HFFc6 (cell line): ENCODE results near the gene SDS. TPM values are rescaled to one million over a fixed set of nuclear protein-coding genes. Genes with fewer than 3 reads are reported as not detected.

Source experiments
- DNase-seq: peaks from one replicate; pipeline ENCODE4 v3.0.0-alpha.2; 2018
- H3K27ac Mint-ChIP-seq: 2 replicates; pipeline ENCODE4 v1.8.0; 2020; ENCODE audit warnings: mild to moderate bottlenecking, mixed read lengths
- H3K27me3 Mint-ChIP-seq: 2 replicates; pipeline ENCODE4 v1.8.0; 2021; ENCODE audit warnings: mild to moderate bottlenecking, moderate library complexity, mixed read lengths; ENCODE audit not compliant: insufficient read depth
- H3K36me3 Mint-ChIP-seq: 2 replicates; pipeline ENCODE4 v1.8.0; 2021; ENCODE audit warnings: low read depth, mixed read lengths
- H3K4me1 Mint-ChIP-seq: 2 replicates; pipeline ENCODE4 v1.8.0; 2020; ENCODE audit warnings: low read depth, mixed read lengths
- H3K4me3 Mint-ChIP-seq: 2 replicates; pipeline ENCODE4 v1.8.0; 2020; ENCODE audit warnings: mild to moderate bottlenecking, moderate library complexity, mixed read lengths
- H3K9me3 Mint-ChIP-seq: 2 replicates; pipeline ENCODE4 v1.8.0; 2020; ENCODE audit warnings: mild to moderate bottlenecking, mixed read lengths
- long read RNA-seq: library from polyadenylated mRNA; unstranded; transcript quantifications from one replicate; pipeline ENCODE4 v2.0.0, GENCODE V29; 2019
- total RNA-seq, 6 experiments: library from RNA; stranded (reverse); fragmentation: NEBNext Ultra II Directional; extraction: Animal tissue kit (Norgen Biotek cat#: 25700); gene quantifications; 2 replicates in 1 of 6; 3 replicates in 5 of 6; pipeline ENCODE4 v1.2.3, GENCODE V29; 2021
- TF ChIP-seq, protein P1 (sequence below): fragments of 200-600 bp; sonication (generic); IDR thresholded peaks from 2 replicates; pipeline ENCODE4 v1.5.0; 2021; ENCODE audit warnings: antibody characterized with exemption, mild to moderate bottlenecking

SDS gene, protein sequence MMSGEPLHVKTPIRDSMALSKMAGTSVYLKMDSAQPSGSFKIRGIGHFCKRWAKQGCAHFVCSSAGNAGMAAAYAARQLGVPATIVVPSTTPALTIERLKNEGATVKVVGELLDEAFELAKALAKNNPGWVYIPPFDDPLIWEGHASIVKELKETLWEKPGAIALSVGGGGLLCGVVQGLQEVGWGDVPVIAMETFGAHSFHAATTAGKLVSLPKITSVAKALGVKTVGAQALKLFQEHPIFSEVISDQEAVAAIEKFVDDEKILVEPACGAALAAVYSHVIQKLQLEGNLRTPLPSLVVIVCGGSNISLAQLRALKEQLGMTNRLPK
- not detected for total RNA-seq
- long read RNA-seq, result 0 reads

DNA sequence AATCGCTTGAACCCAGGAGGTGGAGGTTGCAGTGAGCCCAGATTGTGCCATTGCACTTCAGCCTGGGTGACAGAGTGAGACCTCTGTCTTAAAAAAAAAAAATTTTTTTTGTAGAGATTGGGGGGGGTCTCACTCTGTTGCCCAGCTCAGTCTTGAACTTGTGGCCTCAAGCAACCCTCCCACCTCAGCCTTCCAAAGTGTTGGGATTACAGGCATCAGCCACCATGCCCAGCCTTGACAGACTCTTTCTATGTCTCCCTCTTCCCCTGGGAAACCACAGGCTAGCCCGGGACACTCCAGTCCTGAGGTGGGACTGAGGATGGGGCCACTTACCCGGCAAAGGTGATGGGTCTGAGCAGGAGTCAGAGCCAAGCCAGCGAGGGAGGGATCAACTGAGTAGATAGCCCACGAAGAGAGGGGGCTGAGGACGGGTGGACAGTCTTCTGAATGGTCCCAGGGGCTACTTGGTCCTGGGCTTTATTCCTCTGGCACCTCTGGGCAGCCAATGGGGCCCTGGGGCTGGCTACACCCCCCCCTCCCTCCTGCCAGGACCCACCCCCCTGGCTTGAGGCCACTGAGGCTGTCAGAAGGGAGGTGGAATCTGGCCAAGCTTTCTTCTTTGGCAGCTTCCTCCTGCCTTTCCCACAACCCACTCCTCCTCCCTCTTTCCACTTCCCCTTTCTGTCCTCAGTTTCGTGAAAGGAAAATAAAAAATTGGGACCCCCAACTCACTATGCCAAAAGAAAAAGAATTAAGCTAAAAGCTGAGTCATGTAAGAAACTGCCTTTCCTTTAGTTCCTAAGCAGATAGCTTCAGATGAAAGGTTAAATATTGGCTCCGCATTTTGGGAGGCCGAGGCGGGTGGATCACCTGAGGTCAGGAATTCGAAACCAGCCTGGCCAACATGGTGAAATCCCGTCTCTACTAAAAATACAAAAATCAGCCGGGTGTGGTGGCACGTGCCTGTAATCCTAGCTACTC lies at the start of gene SDS:
TSS of gene SDS (minus strand) at position 453 of the 981 bp plus-strand sequence. CDS start 4,179 bp downstream, outside the sequence.
- TF ChIP-seq, protein P1, sequence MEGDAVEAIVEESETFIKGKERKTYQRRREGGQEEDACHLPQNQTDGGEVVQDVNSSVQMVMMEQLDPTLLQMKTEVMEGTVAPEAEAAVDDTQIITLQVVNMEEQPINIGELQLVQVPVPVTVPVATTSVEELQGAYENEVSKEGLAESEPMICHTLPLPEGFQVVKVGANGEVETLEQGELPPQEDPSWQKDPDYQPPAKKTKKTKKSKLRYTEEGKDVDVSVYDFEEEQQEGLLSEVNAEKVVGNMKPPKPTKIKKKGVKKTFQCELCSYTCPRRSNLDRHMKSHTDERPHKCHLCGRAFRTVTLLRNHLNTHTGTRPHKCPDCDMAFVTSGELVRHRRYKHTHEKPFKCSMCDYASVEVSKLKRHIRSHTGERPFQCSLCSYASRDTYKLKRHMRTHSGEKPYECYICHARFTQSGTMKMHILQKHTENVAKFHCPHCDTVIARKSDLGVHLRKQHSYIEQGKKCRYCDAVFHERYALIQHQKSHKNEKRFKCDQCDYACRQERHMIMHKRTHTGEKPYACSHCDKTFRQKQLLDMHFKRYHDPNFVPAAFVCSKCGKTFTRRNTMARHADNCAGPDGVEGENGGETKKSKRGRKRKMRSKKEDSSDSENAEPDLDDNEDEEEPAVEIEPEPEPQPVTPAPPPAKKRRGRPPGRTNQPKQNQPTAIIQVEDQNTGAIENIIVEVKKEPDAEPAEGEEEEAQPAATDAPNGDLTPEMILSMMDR, result no peak
- Mint-ChIP-seq H3K4me3 (no peak within 1 kb of the TSS), H3K4me1 (peaks cover 11% of the 10 kb centered on the region), H3K9me3 (no peaks in the 10 kb centered on the region), H3K27ac (no peak within 1 kb of the TSS), H3K27me3 (peaks cover 8% of the 10 kb centered on the region), H3K36me3 (no peaks in the 10 kb centered on the region)
- no peak for DNase-seq

DNA sequence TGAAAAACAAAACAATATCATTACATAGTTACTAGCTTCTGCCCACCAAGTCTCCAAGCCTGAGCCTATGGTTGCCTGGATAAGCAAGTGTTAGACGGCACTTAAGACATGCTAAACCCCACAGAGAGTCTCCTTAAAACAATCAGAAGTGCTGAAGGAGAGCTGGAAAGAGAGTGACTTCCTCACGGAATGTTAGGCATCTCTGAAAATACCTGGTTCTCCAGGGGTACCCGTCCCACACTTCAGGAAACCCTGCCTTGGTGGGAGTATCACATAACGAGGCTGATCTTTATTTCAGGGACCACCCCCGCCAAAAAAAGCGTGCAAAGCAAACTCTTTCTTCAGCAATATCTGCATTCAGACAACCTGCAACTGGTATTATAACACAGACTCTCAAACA lies 49.6 kb upstream of the SDS start:
- no peak for DNase-seq
- no peaks in the 10 kb centered on the region for H3K36me3 Mint-ChIP-seq
- H3K4me1 Mint-ChIP-seq, result peaks cover 7% of the 10 kb centered on the region; the same call in 1 of the 2 replicates
- H3K27ac Mint-ChIP-seq, result no peak overlapping the region
- no peaks in the 10 kb centered on the region for H3K9me3 Mint-ChIP-seq
- peaks cover 18% of the 10 kb centered on the region for H3K27me3 Mint-ChIP-seq
- H3K4me3 Mint-ChIP-seq, result no peak overlapping the region
- TF ChIP-seq, protein P1, result no peak

DNA sequence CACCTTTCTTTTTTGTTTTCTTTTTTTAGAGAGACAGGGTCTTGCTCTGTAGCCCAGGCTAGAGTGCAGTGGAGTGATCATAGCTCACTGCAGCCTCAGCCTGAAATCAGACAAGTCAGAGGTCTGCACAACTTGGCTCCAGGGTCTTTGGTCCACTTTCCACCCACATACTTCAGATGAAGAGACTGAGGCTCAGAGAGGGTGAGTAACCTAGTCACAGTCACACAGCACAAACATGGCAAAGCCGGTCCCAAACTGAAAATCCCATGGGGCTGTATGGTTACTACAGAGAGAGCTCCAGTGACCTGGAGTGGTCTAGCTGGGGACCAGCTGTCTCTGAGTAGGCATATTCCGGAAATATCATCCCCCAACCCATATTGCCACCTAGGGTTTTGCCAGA lies 48.8 kb upstream of the SDS start:
- Mint-ChIP-seq H3K27ac (no peak overlapping the region), H3K9me3 (no peaks in the 10 kb centered on the region), H3K27me3 (peaks cover 14% of the 10 kb centered on the region), H3K4me3 (no peak overlapping the region), H3K4me1 (peaks cover 7% of the 10 kb centered on the region; the same call in 1 of the 2 replicates), H3K36me3 (no peaks in the 10 kb centered on the region)
- no peak for DNase-seq
- TF ChIP-seq, protein P1, result no peak

DNA sequence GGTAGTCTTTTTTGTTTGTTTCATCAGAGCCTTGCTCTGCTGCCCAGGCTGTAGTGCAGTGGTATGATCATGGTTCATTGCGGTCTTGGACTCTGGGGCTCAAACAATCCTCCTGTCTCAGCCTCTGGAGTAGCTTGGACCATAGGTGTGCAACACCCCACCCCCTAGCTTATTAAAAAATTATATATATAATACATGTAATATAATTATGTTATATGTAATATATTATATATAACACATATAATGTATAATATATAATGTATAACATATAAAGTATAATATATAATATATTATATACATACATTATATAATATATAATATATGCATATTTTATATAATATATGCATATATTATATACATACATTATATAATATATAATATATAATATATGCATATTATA lies 46.2 kb upstream of the SDS start:
- Mint-ChIP-seq H3K27me3 (peaks cover 20% of the 10 kb centered on the region), H3K9me3 (no peaks in the 10 kb centered on the region), H3K4me1 (no peaks in the 10 kb centered on the region), H3K36me3 (no peaks in the 10 kb centered on the region; the same call in 1 of the 2 replicates), H3K4me3 (no peak overlapping the region), H3K27ac (no peak overlapping the region)
- TF ChIP-seq, protein P1, result no peak
- no peak for DNase-seq

DNA sequence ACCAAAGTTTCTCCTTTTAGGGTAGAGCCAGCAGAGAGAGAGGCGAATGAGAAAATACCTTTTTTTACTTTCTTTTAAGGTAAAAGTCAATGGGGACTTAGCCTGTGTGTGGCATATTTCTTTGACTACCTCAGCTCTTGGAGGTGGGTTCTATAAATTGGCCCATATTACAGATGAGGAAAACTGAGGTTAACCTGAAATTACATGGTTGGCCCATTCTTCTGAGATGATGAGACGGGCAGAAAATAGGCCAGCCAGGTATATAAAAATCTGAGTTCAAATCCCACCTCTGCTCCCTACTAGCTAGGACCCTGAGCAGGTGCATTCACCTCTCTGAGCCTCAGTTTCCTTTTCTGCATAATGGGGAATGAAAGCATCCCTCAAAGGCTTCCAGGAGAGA lies 45.6 kb upstream of the SDS start:
- Mint-ChIP-seq H3K9me3 (no peaks in the 10 kb centered on the region), H3K36me3 (no peaks in the 10 kb centered on the region; the same call in 1 of the 2 replicates), H3K27ac (no peak overlapping the region), H3K4me1 (no peaks in the 10 kb centered on the region), H3K4me3 (no peak overlapping the region), H3K27me3 (peaks cover 20% of the 10 kb centered on the region)
- TF ChIP-seq, protein P1, result no peak
- DNase-seq, result no peak
